ENCODE results near the gene QDPR. TPM values are rescaled to one million over a fixed set of nuclear protein-coding genes. Genes with fewer than 3 reads are reported as not detected.
A peak's percentile ranks its signal among the peaks of the same experiment; 100 is the strongest.

Gene QDPR
- total and polyA plus RNA-seq, 4 experiments from 2014 or later, result 21.8 to 46.0 (median 29.9) TPM

DNA sequence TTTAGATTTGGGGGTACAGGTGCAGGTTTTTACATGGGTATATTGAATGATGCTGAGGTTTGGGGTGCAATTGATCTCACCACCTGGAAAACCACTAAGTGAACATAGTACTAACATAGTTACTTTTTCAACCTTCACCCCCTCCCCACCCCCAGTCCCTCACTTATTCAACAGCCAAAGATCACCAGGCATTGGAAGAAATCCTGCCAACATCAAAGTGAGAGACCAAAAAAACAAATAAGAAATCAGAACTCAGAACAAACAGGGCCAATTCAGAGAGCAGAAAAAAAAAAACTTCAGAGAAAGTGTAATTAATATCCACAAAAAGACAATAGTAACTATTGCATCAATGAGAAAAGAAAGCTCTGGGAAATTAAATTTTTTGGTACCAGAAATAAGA, 44.6 kb upstream of the QDPR start:
- CTCF ChIA-PET (ENCODE audit: partially characterized antibody), result no interaction called here
- H3K27ac Mint-ChIP-seq, result no peak overlapping the region

DNA sequence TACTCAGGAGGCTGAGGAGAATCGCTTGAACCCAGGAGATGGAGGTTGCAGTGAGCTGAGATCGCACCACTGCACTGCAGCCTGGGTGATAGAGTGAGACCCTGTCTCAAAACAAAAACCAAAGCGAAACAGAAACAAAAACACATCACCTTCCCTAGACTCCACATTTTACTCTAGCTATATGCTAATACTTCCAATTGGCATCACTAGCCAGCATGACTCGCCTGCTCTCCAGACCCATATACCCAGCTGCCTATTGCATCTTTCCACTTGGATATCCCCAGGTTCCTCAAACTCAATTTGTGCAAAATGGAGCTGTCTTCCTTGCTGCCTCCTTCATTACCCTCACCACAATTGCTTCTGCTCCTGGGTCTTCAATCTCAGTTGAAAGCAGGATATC, 42.7 kb upstream of the QDPR start:
- Histone ChIP-seq H3K27ac (ENCODE audit: low read depth, low read length) (no peak overlapping the region), H3K9me3 (ENCODE audit: control insufficient read depth in 1 of 2, low read length in 2 of 2) (no peaks in the 10 kb centered on the region), H3K27me3 (ENCODE audit: insufficient read depth, low read length) (no peaks in the 10 kb centered on the region), H3K36me3 (ENCODE audit: insufficient read depth, low read length) (no peaks in the 10 kb centered on the region), H3K4me1 (ENCODE audit: insufficient read depth, low read length) (no peaks in the 10 kb centered on the region), H3K4me3 (ENCODE audit: low read length in 2 of 2) (no peak overlapping the region)
- no peak overlapping the region for H3K27ac Mint-ChIP-seq
- ChIA-PET CTCF (ENCODE audit: partially characterized antibody) (interaction anchor here (1.1 to 1.6 kb wide), 3 partner anchors 82 to 1039 kb away, joined by 3 to 8 read pairs (median 6); no protein-coding TSS in a partner anchor), POLR2A (ENCODE audit: partially characterized antibody) (no interaction called here)
- peaks cover 0 to 1% (median 0%) of the 10 kb centered on the region in 4 donors for H3K4me1 Mint-ChIP-seq
- no peak for DNase-seq
- H3K9me3 Mint-ChIP-seq, result no peaks in the 10 kb centered on the region
- H3K4me3 Mint-ChIP-seq, result no peak overlapping the region
- no peaks in the 10 kb centered on the region for H3K36me3 Mint-ChIP-seq
- intact Hi-C loops (cut with micrococcal nuclease), result no loop called here
- H3K27me3 Mint-ChIP-seq, result peaks cover 5 to 13% of the 10 kb centered on the region in 2 donors

More for the DNA sequence above, 44.6 kb upstream of the QDPR start:
- intact Hi-C loops (cut with micrococcal nuclease), result no loop called here
- Mint-ChIP-seq H3K4me3 (no peak overlapping the region), H3K36me3 (no peaks in the 10 kb centered on the region), H3K4me1 (peaks cover 0 to 1% (median 0%) of the 10 kb centered on the region in 4 donors), H3K9me3 (no peaks in the 10 kb centered on the region), H3K27me3 (peaks cover 5 to 13% of the 10 kb centered on the region in 2 donors)
- no peaks in the 10 kb centered on the region for H3K36me3 ChIP-seq (ENCODE audit: insufficient read depth, low read length)
- POLR2A ChIA-PET (ENCODE audit: partially characterized antibody), result no interaction called here
- no peak overlapping the region for H3K4me3 ChIP-seq (ENCODE audit: low read length in 2 of 2)
- no peak overlapping the region for H3K27ac ChIP-seq (ENCODE audit: low read depth, low read length)
- H3K9me3 ChIP-seq (ENCODE audit: control insufficient read depth in 1 of 2, low read length in 2 of 2), result no peaks in the 10 kb centered on the region
- no peaks in the 10 kb centered on the region for H3K27me3 ChIP-seq (ENCODE audit: insufficient read depth, low read length)
- no peak for DNase-seq
- no peaks in the 10 kb centered on the region for H3K4me1 ChIP-seq (ENCODE audit: insufficient read depth, low read length)

DNA sequence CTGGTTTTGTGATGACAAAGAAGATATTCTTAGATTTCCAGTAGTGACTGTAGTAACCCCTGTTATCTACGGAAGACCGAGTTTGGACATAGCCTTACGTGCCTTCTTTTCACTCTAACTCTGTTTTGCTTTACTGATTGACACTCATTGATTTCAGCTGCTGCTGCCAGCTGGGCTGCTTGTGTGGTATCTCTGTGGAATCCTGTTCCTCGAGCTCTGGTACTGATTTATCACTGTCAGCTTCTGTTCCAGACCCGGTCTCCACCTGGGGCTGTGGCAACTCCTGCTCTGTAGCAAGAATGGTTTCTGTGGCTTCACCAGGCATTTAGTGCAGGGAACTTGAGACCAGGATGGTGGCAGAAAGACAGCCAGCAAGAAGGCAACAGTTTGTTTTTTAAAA, 40.5 kb upstream of the QDPR start:
- DNase-seq, result no peak

DNA sequence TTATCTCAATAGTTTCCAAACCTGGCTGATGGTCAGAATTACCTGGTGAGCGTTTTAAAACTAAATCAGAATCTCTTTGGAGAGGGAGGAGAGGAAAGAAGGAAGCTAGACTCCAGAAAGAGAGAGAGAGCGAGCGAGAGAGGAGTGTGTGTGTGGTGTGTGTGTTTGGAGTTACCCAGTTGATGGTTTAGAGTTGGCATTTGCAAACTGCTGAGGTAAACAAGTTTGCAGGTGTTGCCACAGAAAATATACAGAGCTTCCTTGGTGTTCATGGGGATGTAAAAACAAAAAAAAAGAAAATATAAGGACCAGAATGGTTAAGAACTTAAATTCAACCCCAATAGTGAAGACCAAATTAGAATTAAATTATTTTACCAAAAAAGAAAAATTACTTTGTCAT, 38.7 kb upstream of the QDPR start:
- Mint-ChIP-seq H3K27me3 (peaks cover 5 to 13% of the 10 kb centered on the region in 2 donors), H3K36me3 (no peaks in the 10 kb centered on the region), H3K4me3 (no peak overlapping the region), H3K4me1 (peaks cover 0 to 6% (median 2%) of the 10 kb centered on the region in 4 donors), H3K9me3 (no peaks in the 10 kb centered on the region), H3K27ac (no peak overlapping the region)
- DNase-seq, result no peak
- Histone ChIP-seq H3K27ac (ENCODE audit: low read depth, low read length) (no peak overlapping the region), H3K4me1 (ENCODE audit: insufficient read depth, low read length) (no peaks in the 10 kb centered on the region), H3K36me3 (ENCODE audit: insufficient read depth, low read length) (no peaks in the 10 kb centered on the region), H3K9me3 (ENCODE audit: control insufficient read depth in 1 of 2, low read length in 2 of 2) (no peaks in the 10 kb centered on the region), H3K27me3 (ENCODE audit: insufficient read depth, low read length) (no peaks in the 10 kb centered on the region), H3K4me3 (ENCODE audit: low read length in 2 of 2) (no peak overlapping the region)
- CTCF ChIA-PET (ENCODE audit: partially characterized antibody), result interaction anchor here (0.9 to 9.2 kb wide), 4 partner anchors 11 to 1043 kb away, joined by 4 to 148 read pairs (median 55); partner anchors contain the start of genes DCAF16 and NCAPG
- intact Hi-C loops (cut with micrococcal nuclease), result no loop called here
- POLR2A ChIA-PET (ENCODE audit: partially characterized antibody), result interaction anchor here (0.6 kb wide), 1 partner anchor 1044 kb away, joined by 3 read pairs; no protein-coding TSS in a partner anchor

More for the DNA sequence above, 40.5 kb upstream of the QDPR start:
- no peaks in the 10 kb centered on the region for H3K27me3 ChIP-seq (ENCODE audit: insufficient read depth, low read length)
- no peaks in the 10 kb centered on the region for H3K36me3 Mint-ChIP-seq
- peaks cover 0 to 6% (median 2%) of the 10 kb centered on the region in 4 donors for H3K4me1 Mint-ChIP-seq
- peaks cover 5 to 13% of the 10 kb centered on the region in 2 donors for H3K27me3 Mint-ChIP-seq
- H3K4me1 ChIP-seq (ENCODE audit: insufficient read depth, low read length), result no peaks in the 10 kb centered on the region
- no peak overlapping the region for H3K27ac Mint-ChIP-seq
- POLR2A ChIA-PET (ENCODE audit: partially characterized antibody), result no interaction called here
- H3K9me3 Mint-ChIP-seq, result no peaks in the 10 kb centered on the region
- no peak overlapping the region for H3K27ac ChIP-seq (ENCODE audit: low read depth, low read length)
- intact Hi-C loops (cut with micrococcal nuclease), result no loop called here
- no peaks in the 10 kb centered on the region for H3K9me3 ChIP-seq (ENCODE audit: control insufficient read depth in 1 of 2, low read length in 2 of 2)
- H3K4me3 ChIP-seq (ENCODE audit: low read length in 2 of 2), result no peak overlapping the region
- no peak overlapping the region for H3K4me3 Mint-ChIP-seq
- CTCF ChIA-PET (ENCODE audit: partially characterized antibody), result no interaction called here
- H3K36me3 ChIP-seq (ENCODE audit: insufficient read depth, low read length), result no peaks in the 10 kb centered on the region

DNA sequence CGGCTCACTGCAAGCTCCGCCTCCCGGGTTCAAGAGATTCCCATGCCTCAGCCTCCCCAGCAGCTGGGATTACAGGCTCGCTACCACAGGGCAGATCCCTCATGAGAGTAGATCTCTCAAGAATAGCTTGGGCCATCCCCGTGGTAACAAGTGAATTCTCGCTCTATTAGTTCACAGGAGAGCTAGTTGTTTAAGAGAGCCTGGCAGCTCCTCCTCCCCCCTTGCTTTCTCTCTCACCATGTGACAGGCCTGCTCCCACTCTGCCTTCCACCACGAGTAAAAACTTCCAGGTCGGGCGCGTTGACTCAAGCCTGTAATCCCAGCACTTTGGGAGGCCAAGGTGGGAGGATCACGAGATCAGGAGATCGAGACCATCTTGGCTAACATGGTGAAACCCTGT, 34.8 kb upstream of the QDPR start:
- H3K4me1 Mint-ChIP-seq, result peaks cover 0 to 6% (median 1%) of the 10 kb centered on the region in 4 donors
- intact Hi-C loops (cut with micrococcal nuclease), result no loop called here
- Histone ChIP-seq H3K4me3 (ENCODE audit: low read length in 2 of 2) (no peak overlapping the region), H3K4me1 (ENCODE audit: insufficient read depth, low read length) (no peaks in the 10 kb centered on the region), H3K9me3 (ENCODE audit: control insufficient read depth in 1 of 2, low read length in 2 of 2) (no peaks in the 10 kb centered on the region), H3K27ac (ENCODE audit: low read depth, low read length) (no peak overlapping the region), H3K27me3 (ENCODE audit: insufficient read depth, low read length) (no peaks in the 10 kb centered on the region), H3K36me3 (ENCODE audit: insufficient read depth, low read length) (no peaks in the 10 kb centered on the region)
- ChIA-PET CTCF (ENCODE audit: partially characterized antibody) (interaction anchor here (4.6 to 9.2 kb wide), 3 partner anchors 89 to 1046 kb away, joined by 53 to 148 read pairs (median 57); partner anchors contain the start of genes DCAF16 and NCAPG), POLR2A (ENCODE audit: partially characterized antibody) (no interaction called here)
- H3K9me3 Mint-ChIP-seq, result no peaks in the 10 kb centered on the region
- H3K27me3 Mint-ChIP-seq, result peaks cover 1 to 10% of the 10 kb centered on the region in 2 donors
- no peaks in the 10 kb centered on the region for H3K36me3 Mint-ChIP-seq
- H3K4me3 Mint-ChIP-seq, result no peak overlapping the region
- H3K27ac Mint-ChIP-seq, result no peak overlapping the region
- no peak for DNase-seq

DNA sequence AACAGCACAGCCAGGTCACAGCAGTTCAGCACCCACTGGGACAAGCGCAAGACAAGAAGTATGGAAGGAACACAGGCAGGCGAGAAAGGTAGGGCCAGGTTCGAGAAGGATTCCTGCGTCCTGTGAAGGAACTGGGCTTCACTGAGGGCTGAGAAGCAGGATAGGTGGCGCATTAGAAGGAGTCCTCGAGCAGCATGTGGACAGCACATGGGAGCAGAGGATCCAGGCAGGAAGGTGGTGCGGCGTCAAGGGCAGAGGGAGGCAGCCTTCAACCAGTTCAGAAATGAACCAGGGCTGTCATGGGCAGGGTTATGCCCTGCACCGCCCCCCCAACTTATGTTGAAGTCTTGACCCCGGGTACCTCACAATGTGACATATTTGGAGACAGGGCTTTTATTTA, 34.3 kb upstream of the QDPR start:
- Mint-ChIP-seq H3K4me3 (no peak overlapping the region), H3K9me3 (no peaks in the 10 kb centered on the region), H3K27ac (peak overlapping the region in 1 of 7 donors; percentile 30), H3K4me1 (peaks cover 0 to 6% (median 1%) of the 10 kb centered on the region in 4 donors), H3K36me3 (no peaks in the 10 kb centered on the region), H3K27me3 (peaks cover 1 to 10% of the 10 kb centered on the region in 2 donors)
- ChIA-PET CTCF (ENCODE audit: partially characterized antibody) (interaction anchor here (4.7 to 9.2 kb wide), 2 partner anchors 89 to 1047 kb away, joined by 53 to 148 read pairs; no protein-coding TSS in a partner anchor), POLR2A (ENCODE audit: partially characterized antibody) (no interaction called here)
- Histone ChIP-seq H3K4me1 (ENCODE audit: insufficient read depth, low read length) (no peaks in the 10 kb centered on the region), H3K27me3 (ENCODE audit: insufficient read depth, low read length) (no peaks in the 10 kb centered on the region), H3K36me3 (ENCODE audit: insufficient read depth, low read length) (no peaks in the 10 kb centered on the region), H3K27ac (ENCODE audit: low read depth, low read length) (no peak overlapping the region), H3K9me3 (ENCODE audit: control insufficient read depth in 1 of 2, low read length in 2 of 2) (no peaks in the 10 kb centered on the region), H3K4me3 (ENCODE audit: low read length in 2 of 2) (no peak overlapping the region)
- DNase-seq, result no peak
- intact Hi-C loops (cut with micrococcal nuclease), result no loop called here

DNA sequence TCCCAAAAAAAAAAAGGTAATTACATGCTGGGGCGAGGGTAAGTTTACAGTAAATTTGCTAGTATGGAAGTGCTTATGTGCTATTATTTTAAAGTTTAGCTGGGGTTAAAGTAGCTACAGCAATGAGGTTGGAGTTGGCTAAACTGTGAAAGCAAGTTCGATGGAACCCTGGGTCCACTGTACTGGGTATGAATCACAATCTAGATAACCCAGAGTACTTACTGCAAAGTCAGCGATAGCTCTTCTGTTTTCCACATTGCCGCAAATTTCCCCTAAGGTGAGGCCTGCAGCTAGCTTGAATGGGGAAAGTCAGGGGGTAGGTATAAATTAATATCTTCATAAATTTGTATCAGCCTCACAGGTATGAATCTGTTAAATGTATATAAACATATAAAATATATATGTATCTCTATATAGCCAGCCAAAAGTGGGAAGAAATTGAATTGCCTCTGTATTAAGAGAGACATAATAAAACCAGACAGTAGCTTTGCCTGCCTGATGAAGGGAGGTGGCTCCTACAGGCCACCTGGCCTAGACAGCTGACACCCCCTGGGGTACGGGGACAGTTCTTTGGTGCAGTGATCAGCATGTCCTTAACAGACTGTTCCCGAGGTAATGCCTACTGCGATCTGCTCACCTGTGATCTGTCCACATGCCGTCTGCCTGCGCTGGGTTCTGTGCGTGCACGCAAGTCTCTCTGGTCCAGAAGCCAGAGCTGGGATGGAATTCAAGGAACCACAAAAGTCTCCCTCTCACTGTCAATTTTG, 33.7 kb upstream of the QDPR start:
- CTCF ChIA-PET (ENCODE audit: partially characterized antibody), result interaction anchor here (9.2 kb wide), 1 partner anchor 90 kb away, joined by 148 read pairs; no protein-coding TSS in a partner anchor
- H3K9me3 Mint-ChIP-seq, result no peaks in the 10 kb centered on the region
- no peaks in the 10 kb centered on the region for H3K36me3 Mint-ChIP-seq
- peaks cover 0 to 6% (median 1%) of the 10 kb centered on the region in 4 donors for H3K4me1 Mint-ChIP-seq
- intact Hi-C loops (cut with micrococcal nuclease), result no loop called here
- DNase-seq, result no peak
- Histone ChIP-seq H3K36me3 (ENCODE audit: insufficient read depth, low read length) (no peaks in the 10 kb centered on the region), H3K4me3 (ENCODE audit: low read length in 2 of 2) (no peak overlapping the region), H3K4me1 (ENCODE audit: insufficient read depth, low read length) (no peaks in the 10 kb centered on the region), H3K27ac (ENCODE audit: low read depth, low read length) (no peak overlapping the region), H3K27me3 (ENCODE audit: insufficient read depth, low read length) (no peaks in the 10 kb centered on the region), H3K9me3 (ENCODE audit: control insufficient read depth in 1 of 2, low read length in 2 of 2) (no peaks in the 10 kb centered on the region)
- H3K27ac Mint-ChIP-seq, result no peak overlapping the region
- POLR2A ChIA-PET (ENCODE audit: partially characterized antibody), result no interaction called here
- no peak overlapping the region for H3K4me3 Mint-ChIP-seq
- H3K27me3 Mint-ChIP-seq, result peaks cover 1 to 10% of the 10 kb centered on the region in 2 donors
